Stimulated activated CD8-positive, alpha-beta memory T cell treated with anti-CD3 and anti-CD28 coated beads, Interleukin-2, amount 100 ng/mL, for 1 hour (primary cell): Measurements from ENCODE around the gene TJP3.
A peak's percentile ranks its signal among the peaks of the same experiment; 100 is the strongest.
"Not testable (repeated sequence)": the region's sequence is repeated elsewhere in the genome, so short reads cannot be mapped to it uniquely, and the experiment has no call there.

Source experiments
- DNase-seq, 2 donors: peaks; one replicate each; pipeline ENCODE4 v3.0.0-alpha.2; 2020; ENCODE audit warnings: low read depth in 2 of 2

Gene TJP3

DNA sequence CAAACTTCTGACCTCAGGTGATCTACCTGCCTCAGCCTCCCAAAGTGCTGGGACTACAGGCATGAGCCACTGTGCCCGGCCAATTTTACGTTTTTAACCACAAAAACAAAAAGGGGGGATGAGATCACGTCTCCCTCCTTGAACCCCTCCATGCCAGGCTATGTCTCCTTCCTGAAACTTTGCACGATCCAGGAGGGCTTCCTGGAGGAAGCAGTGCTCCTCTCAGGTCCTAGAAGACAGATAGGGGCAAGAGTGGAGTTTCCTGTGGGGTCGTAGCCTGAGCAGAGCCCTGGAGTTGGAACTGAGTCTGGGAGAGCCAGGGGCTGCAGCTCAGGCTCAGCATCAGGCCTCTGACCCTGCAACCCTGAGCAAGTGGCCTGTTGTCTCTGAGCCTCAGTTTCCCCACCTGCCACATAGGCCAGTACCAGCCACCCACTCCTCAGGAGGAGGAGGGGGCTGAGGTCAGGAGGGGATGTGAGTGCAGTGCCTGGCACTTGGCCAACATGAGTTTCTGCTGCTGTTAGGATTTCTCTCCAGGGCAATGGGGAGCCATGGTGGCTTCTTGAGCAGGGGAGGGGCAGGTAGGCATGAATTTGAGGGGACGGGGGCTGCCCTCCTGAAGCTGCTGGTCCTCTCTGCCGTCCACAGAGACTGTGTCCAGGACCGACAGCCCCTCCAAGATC is 37.3 kb downstream of the TJP3 start:
- DNase-seq = no peak

DNA sequence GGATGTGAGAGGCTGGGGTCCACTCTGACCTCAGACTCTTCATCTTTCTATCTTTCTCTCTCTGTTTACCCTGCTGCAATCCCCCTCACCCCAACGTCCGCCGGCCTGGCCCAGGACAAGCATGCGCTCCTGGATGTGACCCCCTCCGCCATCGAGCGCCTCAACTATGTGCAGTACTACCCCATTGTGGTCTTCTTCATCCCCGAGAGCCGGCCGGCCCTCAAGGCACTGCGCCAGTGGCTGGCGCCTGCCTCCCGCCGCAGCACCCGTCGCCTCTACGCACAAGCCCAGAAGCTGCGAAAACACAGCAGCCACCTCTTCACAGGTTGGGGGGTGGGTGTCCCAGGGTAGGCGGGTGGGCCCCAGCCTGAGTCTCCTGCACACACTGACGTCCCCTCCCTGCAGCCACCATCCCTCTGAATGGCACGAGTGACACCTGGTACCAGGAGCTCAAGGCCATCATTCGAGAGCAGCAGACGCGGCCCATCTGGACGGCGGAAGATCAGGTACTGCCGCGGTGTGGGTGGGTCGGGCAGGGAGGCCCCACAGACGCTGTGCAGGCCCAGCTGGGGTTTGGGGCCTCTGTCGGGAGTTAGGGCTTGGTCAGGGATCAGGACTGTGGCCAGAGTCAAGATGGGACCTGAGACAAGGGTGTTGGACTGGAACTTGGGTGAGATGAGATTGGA is 38.3 kb downstream of the TJP3 start:
- DNase-seq = no peak

DNA sequence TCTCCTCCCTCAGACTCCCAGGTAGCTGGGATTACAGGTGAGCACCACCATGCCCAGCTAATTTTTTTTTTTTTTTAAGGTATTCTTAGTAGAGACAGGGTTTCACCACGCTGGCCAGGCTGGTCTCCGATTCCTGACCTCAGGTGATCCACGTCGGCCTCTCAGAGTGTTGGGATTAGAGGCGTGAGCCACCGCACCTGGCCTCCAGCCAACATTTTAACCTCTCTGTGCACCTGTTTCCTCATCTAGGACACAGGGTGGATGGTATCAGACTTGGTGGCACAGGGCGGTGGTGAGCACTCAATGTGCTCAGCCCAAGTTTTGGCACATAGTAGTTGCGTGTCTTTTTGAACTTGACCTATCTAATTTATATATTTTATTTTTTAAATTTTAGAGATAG is 40.8 kb downstream of the TJP3 start:
- DNase-seq = no peak

DNA sequence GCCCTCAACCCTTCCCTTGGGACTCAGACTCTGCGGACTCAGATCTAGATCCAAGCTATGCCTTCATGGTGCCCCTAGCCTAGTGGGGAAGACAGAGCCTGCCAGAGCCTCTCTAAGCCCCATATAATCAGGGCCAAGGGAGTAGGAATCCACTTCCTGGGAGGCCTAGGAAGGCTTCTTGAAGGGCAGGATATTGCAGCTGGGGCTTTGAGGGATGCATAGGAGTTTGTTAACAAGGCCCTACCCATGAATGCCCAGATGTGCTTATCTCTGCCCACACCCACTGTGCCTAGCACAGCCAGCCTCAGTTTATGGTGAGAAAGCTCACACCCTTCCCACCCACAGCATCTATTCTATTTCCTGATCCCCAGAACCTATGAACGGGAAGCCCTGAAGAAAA is 42.0 kb downstream of the TJP3 start:
- DNase-seq = no peak

DNA sequence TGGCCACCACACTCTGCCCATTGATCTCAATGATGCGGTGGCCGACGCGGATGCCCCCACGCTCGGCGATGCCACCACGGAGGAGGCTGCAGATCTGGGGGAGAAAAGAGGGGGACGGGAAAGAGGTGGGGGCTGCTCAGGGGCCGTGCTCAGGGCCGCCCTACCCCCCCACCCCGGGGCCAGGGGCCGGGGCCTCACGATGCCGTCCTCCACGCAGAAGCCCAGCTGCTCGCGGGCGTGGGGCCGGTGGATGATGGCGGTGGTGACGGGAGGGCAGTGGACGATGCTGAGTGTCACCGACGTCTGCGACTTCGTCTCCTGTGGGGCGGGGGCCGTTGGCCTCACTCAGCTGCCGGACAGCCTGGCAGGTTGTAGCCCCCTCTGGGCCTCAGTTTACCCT is 43.1 kb downstream of the TJP3 start:
- DNase-seq = no peak

DNA sequence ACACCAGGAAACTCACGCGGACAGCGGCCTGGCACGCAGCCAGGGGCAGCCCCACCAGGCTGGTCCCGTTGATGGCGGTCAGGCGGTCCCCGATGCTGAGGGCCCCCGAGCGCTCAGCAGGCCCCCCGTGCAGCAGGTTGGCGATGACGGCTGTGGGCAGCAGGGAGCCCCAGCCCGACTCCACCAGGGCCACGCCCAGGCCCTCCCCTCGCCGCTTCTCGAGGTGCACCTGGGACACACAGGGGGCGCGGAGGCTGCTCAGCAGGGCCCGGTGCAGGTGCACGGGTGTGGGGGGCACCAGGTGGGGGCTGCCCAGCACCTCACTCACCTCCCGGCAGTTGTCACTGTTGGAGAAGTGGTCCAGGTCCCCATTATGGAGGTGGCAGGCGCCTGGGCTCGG is 44.3 kb downstream of the TJP3 start:
- DNase-seq = no peak

DNA sequence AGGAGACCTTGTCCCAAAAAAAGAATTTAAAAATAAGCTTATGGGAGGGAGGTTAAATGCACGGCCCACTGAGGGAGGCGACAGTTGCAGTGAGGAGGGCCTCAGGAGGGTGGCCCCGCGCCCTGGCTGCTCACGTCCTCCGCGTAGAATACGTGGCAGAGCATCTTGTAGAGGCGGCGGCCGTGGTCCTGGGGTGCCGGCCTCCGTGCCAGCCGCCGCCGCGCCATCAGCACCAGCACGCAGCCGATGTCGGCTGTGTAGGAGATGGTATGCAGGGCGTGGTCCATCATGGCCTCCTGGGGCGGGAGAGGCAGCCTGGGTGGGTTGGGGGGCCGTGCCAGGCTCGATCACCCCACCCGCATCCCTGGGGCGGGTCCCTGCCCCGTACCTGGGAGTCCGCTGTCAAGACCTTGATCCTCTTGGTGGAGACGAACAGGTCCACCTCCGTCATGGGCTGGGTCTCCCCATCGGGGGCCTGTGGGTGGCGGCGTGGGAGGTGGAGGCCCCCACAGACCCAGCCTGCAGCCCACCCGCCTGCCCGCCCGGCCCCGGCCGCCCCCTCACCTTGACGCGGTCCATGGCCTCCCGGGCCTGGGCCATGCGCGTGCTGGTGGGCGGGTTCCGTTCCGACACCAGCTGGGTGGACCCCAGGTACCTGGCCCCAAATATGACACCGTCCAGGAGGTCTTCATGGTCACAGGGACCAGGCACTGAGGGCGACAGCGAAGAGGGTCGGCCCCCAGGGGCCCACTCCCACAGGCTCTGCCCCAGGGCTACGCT is 45.6 kb downstream of the TJP3 start:
- no peak for DNase-seq

DNA sequence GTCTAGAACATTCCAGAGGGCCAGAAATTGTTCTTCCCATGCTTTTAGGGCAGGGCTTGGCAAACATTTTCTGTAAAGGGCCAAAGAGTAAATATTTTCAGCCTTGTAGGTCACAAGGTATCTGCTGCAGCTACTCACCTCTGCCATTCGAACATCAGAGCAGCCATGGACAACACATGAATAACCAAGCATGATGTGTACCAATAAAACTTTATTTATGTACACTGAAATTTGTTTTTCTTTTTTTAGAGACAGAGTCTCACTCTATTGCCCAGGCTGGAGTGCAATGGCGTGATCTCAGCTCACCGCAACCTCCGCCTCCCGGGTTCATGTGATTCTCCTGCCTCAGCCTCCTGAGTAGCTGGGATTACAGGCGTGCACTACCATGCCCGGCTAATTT is 49.5 kb downstream of the TJP3 start:
- DNase-seq = not testable (repeated sequence)

DNA sequence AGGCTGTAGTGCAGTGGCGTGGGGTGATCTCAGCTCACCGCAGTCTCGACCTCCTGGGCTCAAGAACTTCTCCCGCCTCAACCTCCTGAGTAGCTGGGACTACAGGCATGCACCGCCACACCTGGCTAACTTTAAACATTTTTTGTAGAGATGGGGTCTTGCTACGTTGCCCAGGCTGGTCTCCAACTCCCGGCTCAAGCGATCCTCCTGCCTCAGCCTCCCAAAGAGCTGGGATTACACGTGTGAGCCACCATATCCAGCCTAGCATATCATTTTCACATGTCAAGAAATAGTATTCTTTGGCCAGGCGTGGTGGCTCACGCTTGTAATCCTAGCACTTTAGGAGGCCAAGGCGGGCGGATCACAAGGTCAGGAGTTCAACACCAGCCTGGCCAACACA is 50.1 kb downstream of the TJP3 start:
- not testable (repeated sequence) for DNase-seq

DNA sequence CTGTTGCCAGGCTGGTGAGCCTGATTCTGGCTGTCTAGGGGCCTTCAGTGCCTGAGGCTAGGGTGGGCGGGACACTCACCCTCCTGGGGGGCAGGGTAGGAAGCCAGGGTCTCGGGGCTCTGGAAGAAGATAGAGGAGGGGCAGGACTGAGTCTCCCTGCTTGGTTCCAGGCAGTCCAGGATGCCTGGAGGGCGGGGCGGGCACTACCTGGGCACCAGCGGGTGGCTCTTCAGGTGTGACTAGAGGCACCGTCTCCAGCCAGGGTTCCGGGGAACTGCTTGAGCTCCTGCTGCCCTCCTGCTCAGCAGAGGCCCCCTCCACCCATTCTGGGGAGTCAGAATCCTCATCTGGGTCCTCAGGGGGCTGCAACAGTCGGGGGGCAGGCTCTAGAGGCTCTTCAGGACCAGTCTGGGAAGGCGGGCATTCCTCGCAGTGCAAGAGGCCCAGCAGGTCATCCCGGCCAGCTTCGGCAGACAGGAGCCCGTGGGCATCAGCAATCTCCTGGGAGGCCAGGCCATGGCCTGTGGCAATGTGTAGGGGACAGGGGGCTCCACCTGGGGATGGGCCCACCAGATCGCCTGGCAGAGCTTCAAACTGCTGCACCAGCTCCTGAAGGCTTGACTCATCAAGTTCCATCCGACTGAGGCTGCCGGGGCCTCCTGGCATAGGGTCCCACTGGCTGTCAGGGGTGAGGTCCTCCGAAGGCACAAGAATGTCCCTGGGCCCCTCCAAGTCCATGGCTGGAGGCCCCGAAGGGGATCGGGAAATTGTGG is 51.5 kb downstream of the TJP3 start:
- no peak for DNase-seq

DNA sequence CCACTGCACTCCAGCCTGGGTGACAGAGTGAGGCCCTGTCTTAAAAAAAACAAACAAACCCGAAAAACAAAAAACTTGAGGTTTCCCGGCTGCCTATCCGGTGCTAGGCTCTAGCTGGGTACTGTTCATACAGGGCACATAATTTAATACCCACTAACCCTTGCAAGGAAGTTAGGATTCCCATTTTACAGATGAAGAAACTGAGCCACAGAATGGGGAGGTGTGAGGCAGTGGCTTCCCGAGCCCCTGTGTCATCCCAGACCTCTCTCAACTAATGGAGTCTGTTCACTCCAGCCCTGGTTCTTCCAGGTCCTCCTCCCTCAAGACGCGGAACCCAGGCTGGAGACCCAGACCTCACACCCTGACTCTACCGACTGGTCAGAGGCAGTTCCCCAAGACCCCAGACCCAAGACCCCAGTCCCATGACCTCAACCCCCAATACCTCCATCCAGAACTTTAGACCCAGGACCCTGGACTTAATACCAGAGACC is 52.7 kb downstream of the TJP3 start:
- DNase-seq = no peak

DNA sequence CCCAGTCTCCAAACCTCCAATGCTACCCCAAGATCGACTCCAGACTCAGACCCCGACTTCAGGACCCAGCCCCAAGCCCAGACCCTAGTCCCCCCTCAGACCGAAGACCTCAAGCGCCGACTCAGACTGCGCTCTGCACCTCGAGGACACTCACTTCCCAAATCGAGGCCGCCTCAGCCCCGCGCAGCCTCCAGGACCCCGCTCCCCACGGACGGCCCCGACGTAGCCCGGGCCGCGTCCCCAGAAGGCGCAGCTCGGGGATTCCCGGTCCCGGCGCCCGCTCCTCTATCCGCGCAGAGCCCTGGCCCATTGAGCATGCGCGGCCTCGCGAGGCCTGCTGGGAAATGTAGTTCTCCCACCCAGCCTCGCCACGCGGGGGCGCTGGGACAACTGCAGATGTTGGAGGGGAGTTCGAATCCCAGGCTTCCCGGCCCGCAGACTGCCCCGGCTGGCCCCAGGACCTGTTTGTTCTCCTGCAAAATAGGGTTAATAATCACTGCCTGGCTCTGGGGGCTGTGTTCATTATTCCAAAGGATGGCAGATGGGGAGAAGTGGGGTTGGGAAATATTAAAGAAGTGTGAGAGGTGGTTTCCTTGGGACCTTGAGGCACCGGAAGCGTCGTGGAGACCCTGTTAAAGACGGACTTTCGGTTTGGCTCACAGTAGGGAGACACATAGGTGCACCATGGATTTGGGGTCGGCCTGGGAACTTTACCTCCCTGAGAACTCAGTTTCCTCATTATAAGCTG is 53.4 kb downstream of the TJP3 start, which contains the start of gene APBA3:
Gene APBA3, minus strand, starts transcription at position 311 of the 748 bp plus-strand sequence. CDS start 1,428 bp downstream, outside the sequence.
- DNase-seq = peak; percentile 90 to 94

DNA sequence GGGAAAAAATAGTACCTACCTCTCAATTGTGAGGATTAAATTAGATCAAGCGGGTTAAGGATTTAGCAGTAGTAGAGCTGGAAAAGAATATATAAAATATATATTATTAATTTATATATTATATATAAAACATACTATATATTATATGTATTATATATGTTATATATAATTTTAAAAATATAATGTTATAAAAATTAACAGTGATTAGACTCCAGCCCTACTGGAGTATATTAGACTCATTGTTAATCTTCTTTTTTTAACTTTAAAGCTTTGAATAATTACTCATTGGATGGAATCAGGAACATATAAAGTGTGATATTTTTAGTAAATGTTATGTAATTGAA is 53.9 kb downstream of the TJP3 start:
- no peak for DNase-seq

DNA sequence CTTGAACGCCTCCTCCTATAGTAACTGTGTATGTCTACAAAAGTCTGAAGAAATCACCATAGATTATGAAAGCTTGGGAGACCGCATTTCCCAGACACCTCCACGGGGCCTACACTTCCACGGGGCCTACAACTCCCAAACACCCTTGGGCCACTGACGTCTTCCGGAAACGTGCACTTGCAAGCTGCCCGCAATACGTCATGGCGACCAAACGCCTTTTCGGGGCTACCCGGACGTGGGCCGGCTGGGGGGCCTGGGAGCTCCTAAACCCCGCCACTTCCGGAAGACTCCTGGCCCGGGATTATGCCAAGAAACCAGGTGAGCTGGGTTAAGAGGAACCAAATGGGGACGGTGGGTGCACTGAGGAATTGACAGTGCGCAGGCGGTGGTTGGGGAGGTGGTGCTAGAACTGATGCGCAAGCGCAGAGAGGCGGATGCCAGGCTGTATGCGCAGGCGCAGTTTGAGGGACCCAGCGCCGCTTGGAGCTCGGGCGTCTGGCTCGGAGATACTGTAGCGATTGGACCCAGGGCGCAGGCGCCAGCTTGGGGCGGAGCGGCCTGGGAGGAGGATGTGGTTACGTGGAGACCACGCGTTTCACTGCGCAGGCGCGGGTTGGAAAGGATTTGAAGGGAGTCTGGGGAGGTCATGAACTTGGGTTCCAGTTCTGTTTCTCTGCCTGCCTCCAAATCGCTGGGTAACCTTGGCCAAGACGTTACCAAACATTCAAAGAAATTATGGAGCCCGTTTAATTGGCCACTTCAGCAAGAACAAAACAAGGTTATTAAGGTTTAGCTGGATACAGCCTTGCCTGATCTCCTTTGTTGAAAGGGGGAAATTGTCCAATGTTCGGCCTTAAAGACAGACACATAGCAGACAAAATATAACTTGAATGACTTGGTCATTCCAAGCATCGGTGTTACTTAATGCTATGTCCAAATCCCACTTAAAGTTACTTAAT is 54.6 kb downstream of the TJP3 start, which contains the start of gene MRPL54:
Gene MRPL54, plus strand, starts transcription at position 182 of the 959 bp plus-strand sequence. Its CDS starts 19 bp downstream, at position 201.
- DNase-seq = peak; percentile 99

DNA sequence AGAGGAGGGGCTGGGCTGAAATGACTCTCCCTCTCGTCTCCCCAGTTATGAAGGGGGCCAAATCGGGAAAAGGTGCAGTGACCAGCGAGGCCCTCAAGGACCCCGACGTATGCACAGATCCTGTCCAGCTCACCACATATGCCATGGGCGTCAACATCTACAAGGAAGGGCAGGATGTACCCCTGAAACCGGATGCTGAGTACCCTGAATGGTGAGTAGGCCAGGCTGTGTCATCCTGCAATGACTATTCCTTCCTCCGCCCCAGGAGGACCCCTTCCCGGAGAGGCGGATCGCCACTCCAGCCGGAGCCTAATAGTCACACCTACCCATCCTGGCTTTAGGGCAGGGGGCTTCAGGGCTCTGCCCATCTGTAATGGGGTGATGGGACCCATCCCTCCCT is 56.9 kb downstream of the TJP3 start:
- DNase-seq = no peak

DNA sequence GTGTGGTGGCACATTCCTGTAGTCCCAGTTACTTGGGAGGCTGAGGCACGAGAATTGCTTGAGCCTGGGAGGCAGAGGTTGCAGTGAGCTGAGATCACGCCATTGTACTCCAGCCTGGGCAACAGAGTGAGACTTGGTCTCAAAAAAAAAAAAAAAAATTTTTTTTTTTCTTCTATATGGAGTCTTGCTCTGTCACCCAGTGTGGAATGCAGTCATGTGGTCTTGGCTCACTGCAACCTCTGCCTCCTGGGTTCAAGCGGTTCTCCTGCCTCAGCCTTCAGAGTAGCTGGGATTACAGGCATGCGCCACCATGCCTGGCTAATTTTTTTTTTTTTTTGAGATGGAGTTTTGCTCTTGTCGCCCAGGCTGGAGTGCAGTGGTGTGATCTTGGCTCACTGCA is 57.6 kb downstream of the TJP3 start:
- not testable (repeated sequence) for DNase-seq

DNA sequence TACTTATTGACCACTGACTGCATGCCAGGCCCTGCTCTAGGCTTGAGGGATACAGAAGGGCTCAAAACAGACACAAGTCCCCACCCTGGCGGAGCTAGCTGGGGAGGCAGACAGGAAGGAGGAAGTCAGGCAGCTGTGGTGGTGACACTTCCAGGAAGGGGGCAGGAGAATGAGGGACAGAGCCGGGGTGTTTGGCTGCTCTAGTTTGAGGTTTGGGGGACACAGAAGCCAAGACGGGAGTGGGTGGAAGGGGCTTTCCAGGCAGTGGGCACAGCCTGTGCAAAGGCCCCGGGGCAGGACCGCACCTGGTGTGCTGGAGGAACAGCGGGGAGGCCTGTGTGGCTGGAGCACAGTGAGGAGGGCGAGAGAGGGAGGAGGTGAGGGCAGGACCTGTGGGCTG is 58.3 kb downstream of the TJP3 start:
- DNase-seq = no peak

DNA sequence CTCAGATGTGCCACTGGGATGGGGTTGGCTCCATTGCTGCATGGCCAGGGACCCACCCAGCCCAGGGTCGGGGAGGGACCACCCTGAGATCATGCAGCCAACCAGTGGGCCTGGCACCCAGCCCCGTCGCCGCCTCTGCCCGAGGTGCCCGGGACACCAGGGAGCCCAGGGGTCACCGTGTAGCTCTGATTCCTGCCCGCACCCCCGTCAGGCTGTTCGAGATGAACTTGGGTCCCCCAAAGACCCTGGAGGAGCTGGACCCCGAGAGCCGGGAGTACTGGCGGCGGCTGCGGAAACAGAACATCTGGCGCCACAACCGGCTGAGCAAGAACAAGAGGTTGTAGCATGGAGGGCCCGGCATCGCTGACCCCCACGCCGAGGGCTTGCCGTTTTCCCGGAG is 58.9 kb downstream of the TJP3 start:
- no peak for DNase-seq

DNA sequence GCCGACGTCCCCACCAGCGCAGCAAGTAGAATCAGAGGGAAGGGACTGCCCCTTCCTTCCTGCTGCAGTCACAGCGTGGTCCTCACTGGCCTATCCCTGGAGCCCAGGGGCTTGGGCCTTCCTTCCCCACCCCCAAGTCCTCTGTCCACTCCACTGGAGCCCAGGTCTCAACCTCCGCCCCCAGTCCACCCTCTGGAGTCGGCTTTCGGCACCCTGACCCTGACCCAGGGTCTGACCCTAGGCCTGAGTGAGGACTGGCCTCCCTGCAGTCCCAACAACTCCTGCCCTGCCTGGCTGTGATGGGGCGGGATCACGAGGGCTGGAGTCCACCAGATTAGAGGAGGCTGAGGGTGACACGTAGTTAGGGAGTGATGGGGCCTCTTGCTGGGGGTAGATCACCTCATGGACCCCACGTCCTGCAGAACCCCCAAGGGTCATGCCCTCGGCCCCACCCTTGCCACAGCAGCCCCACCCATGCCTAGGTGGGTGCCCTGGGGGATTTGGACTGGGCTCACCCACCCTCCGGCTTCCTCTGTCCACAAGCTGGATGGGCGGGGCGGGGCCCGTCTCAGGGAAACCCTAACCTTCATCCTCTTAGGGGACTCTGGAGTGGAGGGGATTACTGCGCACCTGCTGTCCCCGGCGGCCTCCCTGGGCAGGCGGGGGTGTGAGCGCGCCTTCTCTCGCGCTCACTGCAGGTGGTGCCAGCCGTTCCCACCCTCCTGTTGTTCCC is 60.0 kb downstream of the TJP3 start:
- no peak for DNase-seq
